ENCODE data around the gene IGF2.

IGF2 gene

DNA sequence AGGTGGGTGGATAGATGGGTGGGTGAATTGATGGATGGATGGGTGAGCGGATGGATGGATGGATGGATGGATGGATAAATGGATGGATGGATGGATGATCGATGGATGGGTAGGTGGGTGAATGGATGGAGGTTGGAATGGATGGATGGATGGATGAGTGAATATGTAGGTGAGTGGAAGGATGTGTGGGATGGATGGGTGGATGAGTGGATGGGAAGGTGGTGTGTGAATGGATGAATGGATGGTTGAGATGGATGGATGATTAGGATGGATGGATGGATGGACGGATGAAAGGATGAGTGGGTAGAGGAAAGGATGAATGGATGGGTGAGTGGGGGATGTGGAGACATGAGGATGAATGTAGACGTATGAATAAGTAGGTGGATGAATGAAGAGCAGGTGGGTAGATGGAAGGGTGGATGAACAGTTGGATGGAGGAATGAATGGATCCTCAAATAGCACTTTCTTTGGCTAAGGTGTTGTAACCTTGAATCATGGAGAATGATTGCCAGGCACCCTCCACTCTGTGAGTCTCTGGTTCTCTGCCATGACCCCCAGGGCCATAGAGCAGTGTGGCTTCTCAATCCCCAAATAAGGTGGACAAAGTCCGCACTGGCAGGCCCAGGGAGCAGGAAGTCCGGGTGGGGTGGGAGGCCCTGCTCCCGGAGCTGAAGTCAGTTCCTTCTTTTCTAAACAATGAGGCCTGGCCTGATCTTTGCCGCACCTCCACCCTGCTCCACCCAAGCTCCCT, 36.9 kb downstream of the IGF2 start:
- no peak for DNase-seq

DNA sequence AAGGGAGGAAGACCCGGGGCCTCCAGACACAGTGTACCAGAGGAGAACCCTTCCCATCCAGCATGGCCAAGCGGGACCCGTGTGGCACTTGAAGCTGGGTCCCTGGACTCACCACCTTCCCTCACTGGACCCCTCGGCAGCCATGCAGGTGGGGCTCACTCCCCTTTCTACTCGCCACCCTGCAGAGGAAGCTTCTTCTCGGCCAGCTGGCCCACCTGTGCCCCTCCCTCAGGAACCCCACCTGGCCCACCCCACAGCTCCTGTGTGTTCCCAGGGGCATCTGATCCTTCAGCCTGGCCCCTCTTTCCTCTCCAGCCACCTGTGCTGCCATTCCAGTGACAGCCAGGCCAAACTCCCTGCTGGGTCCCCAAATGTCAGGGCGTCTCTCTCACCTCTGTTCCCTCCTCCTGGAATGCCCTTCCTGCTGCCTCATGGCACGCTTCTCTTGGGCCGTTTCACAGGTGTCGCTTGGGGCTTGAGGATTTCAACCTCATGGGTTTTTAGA, 38.0 kb downstream of the IGF2 start:
- DNase-seq: no peak

DNA sequence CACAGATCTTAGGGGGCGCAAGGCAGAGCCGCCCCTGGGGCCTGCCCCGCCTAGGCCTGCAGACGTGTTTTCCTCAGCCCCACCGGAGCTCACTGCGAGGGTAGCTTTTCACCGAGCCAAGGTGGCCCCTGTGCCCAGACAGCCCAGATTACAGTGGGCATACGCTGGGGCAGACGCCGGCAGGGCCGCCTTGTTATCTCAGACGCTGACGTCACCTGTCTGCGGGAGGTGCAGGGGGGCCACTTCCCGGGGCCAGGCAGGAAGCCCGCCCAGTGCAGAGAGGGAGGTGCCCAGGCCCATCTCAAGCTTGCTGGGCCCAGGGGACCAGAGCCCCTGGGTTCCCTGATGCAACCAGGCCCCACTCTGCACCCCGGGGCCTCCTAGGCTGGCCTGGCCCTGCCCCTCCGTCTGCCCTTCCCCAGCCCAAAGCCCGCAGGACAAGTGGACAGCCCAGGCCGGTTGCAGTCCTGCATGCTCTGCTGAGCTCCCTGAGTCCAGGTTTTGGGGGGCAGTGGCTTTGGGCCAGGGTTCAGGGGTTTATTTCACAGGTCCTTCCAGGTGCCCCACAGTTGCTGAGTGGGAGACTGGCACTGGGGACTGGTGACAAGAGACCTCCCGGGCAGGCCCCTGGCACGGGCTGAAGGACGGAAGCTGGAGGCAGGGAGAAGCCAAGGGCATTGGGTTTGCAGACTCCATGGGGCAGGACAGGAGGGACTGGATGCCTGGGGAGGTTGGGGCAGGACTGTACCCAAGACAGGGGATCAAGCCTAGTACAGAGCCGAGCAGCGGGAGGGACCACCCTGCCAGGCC, 38.6 kb downstream of the IGF2 start:
- no peak for DNase-seq

DNA sequence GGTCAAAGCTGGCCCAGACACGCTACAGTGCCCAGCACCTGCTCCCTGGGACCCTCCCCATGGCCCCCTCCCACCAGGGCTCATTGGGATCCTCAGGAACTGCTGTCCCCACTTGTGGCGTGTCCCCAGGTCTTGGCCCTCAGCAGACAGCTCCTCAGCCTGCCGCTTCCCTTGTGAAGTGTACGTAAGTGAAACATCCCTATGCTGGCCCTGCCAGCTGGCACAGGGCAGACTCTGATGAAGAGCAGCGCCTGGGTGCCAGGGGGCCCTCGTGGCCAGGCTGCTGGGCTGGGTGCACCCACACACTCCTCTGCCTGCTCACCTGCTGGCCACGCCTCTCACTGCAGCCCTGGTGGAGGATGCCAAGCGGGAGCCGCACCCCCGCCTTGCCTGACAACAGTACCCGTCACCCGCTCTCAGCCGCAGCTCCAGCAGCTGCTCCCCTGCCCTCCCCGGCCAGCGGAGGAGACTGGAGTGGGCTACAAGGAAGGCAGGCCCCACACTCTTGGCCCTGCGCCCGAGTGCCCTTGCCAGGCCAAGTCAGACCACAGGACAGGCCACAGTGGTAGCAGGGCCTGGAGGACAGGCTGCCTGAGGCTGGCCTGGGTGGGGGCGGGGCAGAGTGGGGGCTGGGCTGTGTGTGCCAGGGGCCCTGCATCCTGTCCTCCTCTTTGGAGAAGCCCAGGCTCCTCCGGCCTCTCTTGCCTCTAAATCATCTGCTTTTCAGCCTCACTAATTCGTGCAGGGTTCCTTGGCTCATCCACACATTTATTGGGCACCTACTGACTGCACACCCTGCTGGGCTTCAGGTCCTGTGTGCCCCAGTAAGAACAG, 39.5 kb downstream of the IGF2 start:
- DNase-seq: no peak

DNA sequence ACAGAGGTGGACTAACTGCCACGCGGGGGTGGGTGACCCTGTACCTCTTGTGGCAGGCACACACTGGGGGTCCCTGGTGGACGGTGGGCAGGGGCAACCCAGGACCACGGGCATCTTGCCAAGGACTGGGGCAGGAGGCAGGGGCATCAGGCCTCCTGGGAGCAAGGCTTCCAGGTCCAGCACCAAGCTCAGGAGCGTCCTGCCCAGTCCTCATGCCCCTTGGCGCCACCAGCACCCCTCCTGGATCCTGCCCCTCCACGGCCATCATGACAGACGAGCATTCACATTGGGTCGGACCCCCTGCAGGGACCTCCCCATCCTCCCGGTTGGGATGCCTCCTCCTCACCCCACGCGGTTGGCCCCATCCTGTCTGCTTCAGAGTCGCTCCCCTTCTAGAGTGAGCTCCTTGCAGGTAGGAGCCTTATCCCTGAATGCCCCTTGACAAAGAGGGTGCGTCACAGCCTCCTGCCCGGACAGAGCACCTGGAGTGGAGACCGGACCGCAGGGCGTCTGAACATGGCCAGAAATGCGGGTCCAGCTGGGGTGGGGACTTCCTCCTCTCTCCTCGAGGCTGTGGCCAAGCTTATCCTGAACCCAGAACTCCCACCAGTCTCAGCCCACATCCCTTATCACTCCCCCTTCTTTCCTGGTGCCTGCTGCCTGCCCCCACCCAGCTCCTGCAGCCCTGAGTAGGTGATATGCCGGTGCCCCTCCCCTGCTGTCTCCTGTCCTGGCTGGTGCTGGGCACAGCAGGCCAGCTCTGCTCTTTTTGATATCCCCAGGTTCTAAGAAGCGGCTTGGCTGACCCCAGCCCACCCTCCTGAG, 40.3 kb downstream of the IGF2 start:
- no peak for DNase-seq

DNA sequence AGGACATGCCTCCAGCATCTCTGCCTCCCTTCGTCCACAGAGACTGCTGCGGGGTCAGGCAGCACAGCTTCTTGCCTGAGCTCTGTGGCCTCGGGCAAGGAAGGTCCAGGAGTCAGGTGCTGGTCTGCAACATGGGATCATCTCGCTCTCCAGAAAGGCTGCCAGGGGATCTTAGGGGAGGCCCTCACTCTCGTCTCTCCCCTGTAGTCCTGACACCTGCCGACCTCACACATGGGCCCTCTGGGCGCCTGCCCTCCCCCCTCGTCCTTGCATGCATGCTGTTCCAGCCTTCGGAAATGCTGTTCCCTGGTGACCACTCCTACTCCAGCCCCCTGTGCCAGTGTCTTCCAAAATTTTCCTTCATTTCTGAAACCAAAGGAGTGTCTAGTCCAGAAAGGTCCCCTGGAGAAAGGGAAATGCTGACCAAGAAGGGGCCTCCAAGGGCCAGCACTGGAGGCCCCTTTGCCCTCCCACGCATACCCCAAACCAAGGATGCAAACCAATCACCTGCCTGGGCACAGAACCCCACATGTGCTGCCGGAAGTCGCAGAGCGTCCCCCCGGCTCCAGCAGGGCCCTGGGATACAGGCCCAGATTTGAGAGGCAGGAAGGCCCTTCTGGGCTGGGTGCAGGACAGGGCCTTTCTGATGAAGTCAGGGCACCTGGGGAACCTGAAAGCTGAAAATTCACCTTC, 41.0 kb downstream of the IGF2 start:
- no peak for DNase-seq

DNA sequence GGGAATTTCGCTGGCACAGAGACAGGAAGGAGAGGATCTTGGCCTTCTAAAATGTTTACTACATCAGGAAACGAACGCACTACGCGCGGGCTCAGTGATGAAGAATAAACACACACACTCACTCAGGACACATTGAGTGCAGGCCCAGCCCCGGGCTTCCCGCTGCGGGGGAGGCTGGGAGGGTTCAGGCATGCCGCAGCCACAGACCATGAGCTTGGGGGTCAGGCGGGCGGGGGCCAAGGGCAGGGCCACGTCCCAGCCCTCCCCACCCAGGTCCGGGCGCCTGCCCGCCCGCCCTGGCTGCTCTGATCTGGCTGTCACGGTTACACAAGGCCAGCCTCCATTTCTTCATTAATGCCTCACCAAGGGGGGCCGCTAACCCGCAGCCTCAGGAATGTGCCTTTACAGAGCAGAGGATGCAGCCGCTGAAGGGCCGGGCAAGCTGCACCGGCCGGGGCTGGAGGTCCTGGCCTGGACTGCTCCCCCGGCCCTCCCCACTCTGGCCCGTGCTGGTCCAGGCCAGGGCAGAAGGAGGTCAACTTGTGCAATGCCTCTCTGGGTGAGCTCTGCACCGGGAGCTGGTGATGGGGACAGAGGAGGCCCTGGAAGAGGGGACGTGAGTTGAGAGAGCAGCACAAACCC, 41.7 kb downstream of the IGF2 start:
- DNase-seq: no peak

DNA sequence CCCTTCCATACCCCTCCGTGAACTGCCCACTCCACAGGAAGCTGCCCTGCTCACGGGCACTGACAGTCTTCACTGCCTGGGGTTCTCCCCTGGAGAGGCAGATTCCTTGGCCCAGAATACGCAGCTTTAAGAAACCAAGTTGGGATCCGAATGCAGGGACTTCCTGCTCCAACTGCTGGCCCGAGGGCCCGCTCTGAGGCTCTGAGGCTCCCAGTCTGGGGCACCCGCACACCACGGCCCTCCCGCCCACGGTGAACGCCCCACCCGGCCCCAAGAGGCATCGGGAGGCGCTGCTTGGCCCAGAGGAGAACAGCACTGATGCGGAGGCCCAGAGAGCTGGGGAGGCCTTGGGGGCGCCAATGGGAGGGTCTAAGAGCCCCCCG, 42.3 kb downstream of the IGF2 start:
- no peak for DNase-seq

DNA sequence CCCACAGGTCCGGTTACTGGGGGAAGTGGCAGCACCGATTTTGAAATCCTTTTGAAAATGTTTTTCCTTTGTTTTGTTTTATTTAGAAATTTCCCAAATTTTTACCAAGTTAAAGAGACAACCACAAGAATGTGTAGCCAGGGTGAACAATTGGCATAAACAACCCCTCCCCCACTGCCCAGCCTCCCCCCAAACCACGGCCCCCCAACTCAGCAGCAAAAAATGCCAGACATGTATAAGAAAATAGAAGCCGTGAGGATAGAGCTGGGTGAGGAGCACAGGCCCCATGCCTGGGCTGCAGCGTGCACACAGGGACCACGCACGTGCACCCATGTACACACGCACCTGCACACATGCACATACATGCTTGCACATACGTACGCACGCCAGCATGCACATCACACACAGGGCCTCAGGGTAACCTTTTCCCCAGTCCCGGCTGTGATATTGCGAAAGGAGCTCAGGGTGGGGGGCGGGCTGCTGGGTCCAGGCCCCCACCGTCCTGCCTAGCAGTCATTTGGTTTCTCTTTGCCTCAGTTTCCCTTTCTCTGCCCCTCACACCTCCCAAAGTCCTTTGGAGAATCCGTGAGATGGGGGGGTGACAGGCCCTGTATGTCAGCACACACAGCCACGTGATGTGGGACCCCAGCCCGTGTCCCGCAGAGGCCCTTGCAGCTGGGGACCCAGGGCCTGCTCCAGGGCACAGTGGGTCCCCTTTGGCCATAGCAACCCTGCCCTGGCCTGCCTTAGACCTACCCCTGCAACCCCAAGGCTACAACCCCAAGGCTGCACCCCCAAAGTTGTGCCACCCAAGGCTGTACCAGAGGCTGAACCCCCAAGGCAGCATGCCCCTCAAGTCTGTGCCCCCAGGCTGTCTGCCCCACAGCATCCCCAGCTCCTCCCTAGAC, 42.9 kb downstream of the IGF2 start:
- DNase-seq: no peak

DNA sequence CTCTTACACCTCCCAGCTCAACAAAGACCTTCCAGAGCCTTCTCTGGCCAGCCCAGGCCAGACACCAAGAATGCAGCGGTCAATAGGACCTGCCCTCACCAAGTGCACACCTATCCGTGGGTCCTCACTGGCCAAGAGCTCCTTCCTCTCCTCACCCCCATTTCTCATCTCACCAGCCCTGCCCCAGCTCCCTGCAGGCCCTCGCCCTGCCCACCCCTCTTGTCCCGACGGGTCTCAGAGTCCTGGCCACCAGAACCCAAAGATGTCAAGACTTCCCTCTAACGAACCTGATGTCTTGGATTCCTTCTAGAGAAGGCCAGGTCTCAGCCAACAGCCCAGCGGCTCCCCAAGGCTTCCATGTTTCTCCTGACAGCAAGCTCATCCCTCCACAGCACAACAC, 43.6 kb downstream of the IGF2 start:
- no peak for DNase-seq

DNA sequence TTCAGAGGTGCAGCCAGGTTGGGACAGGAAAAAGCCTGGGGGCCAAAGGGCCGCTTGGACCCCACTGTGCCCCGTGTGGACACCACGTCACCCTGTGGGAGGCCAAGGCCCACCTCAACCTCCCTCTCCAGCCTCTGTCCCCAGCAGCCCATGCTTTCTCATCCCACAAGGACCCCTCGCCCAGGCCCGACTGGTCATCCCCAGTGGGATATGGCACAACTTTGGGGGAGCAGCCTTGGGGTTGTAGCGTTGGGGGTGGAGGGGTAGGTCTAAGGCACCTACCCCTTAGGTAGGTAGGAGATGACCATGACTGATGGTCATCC, 44.0 kb downstream of the IGF2 start:
- no peak for DNase-seq

DNA sequence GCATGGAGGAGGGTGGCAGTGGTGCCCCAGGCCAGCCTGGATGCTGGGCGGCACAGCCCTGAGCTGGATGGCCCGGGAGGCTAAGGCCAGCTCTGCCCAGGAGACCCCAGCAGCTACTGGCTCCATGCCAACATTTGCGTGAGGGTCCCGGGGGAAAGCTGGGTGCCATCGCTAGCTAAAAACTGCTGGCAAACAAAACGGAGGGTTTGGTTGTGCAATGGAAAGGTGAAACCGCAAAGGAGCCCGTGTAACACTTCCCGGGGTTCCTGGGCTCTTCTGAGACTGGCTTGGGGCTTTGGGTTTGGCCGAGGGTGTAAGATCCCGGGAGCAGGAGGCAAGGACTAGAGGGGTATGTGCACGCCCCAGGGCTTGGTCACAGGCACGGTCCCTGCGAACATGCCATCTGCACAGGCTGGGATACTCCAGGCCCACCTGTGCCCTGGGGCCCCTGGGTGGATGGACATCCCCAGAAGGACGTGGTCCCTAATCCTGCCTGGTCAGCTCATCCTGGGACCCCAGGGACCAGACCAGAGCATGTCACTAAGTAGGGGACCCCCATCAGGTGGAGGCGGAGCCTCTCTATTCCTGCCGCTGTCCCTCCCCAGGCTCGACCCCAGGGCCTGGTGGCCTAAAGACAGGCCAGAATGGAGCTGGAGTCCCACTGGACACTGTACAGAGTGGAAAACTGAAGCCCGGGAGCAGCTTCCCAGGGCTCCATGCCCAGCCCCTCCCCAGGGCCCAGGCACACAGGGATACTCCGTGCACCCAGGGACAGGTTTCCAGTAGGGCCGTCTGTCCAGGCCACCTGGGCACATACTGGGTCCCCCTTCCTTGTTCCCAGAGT, 44.6 kb downstream of the IGF2 start:
- no peak for DNase-seq

DNA sequence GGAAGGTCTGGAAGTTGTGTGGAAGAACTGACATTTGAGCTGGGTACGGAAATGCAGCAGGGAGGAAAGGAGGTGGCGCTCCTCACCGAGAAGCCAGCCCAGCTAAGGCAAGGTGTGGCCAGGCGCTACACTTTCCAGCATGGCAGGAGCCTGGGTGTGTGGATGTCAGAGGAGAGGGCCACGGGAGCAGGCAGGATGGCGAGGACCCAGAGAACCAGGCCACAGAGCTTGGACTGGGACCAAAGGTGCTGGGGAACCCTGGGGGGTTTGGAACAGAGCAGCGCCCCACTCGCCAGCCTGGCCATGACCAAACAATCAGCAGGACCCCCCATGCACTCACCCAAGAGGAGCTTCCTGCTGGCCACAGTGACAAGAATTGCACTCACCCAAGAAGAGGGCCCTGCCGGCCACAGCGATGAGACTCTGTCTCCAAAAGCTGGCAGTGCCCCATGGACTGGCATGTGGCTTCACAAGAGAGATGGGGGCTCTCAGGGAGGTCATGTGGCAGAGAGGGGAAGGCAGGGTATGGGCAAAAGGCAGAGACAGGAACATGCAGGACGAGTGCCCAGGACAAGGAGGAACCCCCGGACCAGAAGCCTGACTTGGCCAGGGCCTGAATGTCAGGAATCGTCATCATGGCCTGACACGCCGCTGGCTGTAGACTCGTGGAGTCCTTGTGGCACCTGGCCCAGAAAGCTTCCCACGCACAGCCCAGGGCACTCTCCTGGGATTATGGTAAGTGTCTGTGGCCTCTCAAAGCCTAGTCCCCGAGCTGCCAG, 45.4 kb downstream of the IGF2 start:
- DNase-seq: no peak

DNA sequence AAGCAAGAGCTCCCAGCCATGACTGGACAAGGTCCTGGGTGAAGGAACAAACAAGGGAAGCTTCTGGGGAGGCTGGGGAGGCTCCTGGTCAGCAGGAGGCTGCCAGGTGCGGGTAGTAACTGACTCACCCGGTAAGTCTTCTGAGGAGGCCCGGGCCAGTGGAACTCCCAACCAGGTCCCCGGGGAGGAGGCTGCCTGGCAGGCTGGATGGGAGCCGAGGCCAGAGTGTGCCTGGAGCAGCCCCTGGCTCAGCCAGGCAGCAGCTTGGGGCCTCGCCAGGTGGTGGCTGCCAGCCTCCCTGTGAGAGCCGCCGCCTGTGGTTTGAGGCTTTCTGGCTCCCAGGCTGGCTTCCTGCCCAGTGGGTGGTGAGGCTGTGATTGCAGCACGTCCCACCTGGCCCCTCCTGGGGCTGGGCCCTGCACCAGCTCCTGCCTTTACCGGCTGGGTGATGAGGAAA, 46.2 kb downstream of the IGF2 start:
- DNase-seq: peak; percentile 40

DNA sequence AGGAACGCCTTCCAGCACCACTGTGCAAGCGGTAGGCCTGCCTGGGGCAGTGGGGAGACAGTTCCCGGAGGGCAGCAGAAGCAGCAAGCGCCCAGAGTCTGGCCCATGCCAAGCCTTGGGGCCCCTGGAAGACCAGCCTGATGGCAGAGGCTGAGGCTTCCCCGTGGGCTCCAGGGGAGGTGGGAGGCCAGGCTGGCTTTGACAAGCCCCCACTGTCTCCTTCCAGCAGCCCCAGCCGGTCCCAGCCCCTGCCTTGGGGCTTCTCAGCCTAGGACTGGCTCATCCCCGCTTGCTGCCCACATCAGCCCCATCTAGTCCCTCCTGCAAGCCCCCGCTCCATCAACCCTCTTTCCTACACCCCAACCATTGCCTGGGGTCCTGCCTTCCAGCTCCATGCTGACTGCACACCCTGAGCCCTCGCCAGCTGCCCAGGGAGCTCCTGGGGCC, 46.7 kb downstream of the IGF2 start:
- no peak for DNase-seq

DNA sequence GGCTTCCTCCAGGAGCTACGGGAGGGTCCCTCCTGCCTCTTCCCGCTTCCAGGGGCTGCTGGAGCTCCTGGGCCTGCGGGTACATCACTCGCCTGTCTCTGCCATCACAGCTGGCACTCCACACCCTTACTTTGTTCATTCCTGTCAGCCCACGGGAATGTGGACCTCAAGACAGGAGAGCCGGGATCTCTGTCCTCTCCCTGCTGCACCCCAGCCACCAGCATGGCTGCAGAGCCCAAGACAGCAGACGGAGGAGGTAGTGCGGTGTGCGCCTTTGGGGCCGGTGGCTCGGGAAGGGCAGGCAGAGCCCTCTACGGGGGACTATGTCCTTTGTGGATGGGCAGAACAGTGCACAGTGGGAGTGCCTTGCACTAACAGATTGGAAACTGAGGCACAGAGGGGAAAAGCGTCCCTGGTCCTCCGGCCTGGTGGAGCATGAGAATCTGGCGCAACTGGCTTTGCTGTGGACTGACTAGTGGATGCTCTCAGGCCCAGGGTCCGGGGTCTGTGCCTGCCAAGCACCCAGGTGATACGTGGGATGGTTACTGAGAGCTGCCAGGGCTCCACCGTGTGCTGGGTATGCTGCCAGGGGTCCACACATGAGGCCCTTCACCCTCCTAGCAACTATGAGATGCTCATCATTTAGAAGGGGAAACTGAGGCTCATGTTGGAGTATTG, 47.3 kb downstream of the IGF2 start:
- DNase-seq: no peak

DNA sequence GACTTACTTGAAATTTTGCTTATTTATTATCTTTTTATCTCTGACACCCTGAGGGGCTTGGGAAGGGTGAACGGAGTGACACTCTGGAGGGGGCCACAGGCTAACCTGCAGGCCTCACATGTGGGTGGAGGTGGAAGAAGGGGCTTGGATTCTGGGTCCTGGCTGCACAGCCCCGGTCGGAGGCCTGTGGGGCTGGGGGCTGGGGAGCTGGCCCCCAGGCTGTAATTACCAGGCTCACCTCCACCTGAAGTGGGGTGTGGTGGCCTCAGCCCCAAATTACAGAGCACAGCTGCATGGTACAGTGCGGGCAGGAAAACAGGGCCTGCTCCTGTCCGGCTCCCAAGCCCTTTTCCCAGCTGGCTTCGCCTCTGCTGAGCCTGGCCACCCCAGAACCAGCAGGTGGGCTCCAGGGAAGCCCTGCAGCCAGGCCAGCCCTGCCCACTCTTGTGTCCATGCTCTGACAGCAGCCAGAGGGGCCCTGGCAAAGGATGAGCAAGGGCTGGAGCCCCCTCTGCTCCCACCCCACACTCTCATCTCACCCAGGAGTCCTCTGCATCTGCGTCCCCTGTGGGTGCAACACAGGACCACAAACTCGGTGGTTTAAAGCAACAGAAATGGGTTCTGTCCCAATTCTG, 48.0 kb downstream of the IGF2 start:
- DNase-seq: no peak
